ENCODE results near the gene SHISA5.

- TF ChIP-seq CTCF (IDR thresholded peaks at IDR 0.05) (no peak), POLR2AphosphoS5 (IDR thresholded peaks at IDR 0.05) (no peak), POLR2A (IDR thresholded peaks at IDR 0.05; ENCODE audit: low read depth) (no peak)
Measured at GRCh38 chr3:48473617-48473952, 30.4 kb downstream of the SHISA5 start.

Measured in esophagus muscularis mucosa (tissue), 3 donors.